GM21390 (cell line): ENCODE measurements around the gene PHLDA1.
"Not testable (repeated sequence)": the region's sequence is repeated elsewhere in the genome, so short reads cannot be mapped to it uniquely, and the experiment has no call there.

Experiments
- ATAC-seq: cut with Tn5 transposase; IDR thresholded peaks from one replicate; pipeline ENCODE4 v1.9.1; 2021; ENCODE audit not compliant: unreplicated experiment

The PHLDA1 gene

DNA sequence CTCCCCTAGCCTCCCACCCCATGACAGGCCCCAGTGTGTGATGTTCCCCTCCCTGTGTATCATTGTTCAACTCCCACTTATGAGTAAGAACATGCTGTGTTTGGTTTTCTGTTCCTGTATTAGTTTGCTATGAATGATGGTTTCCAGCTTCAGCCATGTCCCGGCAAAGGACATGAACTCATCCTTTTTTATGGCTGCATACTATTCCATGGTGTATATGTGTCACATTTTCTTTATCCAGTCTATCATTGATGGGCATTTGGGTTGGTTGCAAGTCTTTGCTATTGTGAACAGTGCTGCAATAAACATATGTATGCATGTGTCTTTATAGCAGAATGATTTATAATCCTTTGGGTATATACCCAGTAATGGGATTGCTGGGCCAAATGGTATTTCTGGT is 43.9 kb downstream of the PHLDA1 start:
- not testable (repeated sequence) for ATAC-seq

DNA sequence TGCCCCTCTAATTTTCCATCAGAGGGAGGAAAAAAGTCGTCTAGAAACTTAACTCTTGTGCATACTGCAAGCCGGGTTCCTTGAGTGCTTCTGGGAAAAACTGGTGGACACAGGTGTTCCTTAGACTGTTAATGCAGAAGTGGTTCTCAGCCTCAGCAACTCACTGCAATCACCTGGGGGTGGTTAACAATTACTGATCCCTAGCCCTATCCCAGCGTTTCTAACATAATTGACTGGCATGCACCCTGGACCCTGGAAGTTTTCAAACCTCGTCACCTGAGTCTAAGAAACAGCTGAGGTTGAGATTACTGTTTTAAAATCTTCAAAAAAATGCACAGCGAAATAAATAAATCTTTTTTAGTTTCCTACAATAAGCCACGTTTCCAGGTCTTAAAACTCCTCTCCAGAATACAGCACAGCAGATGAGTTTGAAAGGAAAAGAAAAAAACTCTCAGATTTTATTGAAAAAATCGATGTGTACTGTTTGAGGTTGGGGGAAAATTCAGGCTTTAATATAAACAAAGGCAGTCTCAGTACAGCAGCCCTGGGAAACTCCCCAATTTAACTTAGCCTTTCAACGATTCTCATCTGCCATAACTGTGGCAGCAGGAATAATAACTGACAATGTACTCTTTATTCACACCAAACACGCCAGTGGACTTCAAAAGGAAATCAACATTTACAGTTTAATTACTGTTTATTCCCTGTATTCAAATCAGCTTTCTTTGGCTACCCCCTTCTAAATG is 45.4 kb downstream of the PHLDA1 start:
- no peak for ATAC-seq

DNA sequence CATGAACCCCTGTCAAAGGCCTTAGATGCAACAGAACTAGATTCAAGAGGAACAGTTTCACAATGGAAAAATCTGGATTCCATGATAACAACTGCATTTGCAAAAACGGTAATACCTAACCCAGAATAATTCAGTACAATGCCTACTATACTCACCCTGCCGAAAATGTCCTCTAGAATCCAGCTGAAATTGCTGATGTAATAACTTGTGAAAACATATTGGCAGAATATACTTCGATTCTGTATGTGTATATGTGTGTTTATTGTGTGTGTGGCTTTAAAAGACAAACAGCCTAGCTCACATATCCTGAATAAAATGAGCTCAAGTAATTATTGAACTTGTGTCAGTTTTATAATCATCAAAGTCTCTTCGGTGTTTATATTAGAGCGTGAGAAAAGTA is 46.0 kb downstream of the PHLDA1 start:
- ATAC-seq: no peak

DNA sequence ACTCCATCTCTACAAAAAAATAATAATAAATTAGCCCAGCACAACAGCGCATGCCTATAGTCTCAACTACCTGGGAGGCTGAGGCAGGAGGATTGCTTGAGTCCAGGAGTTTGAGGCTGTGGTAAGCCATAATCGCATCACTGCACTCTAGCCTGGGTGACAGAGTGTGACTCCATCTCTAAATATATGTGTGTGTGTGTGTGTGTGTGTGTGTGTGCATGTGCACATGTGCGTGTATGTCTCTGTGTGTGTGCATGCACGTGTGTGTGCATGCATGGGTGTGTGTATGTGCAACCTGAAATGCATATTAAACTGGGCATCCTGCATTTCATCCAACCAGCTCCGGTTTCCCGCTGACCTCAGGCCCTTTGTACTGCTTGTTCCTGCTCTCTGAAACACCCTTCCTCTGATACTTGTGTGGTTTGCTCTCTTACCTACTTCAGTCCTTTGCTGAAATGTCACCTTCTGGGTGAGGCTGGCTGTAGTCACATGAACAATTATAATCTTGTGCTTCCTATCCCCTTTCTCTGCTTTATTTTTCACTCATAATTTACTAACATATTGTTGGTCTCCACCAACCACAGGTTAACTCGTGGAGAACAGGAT is 46.9 kb downstream of the PHLDA1 start:
- no peak for ATAC-seq

DNA sequence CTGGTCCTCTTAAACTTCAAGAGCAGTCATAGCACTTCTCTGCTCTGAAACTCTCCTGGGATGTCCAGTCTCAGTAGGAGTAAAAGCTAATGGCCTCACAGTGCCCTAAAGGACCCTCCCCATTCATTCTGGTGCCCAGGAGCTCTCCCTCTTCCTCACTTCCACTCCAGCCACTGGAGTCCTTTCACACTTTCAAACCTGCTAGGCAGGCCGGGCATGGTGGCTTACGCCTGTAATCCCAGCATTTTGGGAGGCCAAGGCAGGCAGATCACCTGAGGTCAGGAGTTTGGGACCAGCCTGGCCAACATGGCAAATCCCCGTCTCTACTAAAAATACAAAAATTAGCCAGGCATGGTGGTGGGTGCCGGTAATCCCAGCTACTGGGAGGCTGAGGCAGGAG is 47.7 kb downstream of the PHLDA1 start:
- not testable (repeated sequence) for ATAC-seq

DNA sequence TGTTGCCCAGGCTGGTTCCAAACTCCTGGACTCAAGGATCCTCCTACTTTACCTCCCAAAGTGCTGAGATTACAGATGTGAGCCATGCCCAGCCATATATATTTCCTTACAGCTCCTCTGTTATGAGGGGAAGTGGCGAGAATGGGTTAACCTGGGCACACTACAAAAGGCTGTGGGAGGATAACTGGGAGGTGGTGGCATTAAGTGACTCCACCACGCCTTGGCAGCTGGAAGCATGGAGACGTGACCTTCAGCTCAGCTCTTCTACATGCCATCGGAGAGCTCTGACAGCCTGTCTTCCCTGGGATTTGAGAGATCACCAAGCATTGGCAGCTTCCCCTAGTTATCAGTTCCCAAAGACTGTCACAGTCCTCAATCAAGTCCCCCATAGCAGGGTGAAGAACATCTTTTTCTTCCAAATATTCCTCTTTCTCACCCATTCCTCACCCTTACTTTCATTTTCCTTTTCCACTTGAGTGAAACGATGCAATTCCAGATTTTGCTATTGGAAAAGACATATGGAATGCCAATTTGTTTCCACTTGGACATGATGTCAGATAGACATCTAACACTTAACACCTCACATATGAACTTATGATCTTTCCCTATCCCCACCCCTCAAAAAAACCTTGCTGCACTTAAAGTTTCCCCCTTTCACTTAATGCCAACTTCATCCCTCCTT is 48.5 kb downstream of the PHLDA1 start:
- ATAC-seq: no peak

DNA sequence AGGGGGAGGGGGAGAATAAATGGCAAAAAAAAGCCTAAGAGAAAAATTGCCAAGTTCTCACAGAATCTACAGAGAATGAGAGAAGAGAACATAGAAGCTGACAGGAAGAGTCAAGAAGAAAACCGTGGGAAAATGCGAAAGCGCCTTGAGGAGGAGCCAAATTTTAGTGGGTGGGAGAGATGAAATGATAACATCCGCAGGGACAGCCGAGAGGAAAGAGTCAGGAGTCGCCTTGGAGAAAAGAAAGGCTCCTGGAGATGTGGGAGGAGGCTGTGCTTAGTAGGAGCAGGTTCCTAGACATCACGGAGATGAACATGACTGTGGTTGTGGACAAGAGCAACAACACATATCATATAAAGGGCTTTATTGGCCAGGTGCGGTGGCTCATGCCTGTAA is 49.4 kb downstream of the PHLDA1 start:
- no peak for ATAC-seq

DNA sequence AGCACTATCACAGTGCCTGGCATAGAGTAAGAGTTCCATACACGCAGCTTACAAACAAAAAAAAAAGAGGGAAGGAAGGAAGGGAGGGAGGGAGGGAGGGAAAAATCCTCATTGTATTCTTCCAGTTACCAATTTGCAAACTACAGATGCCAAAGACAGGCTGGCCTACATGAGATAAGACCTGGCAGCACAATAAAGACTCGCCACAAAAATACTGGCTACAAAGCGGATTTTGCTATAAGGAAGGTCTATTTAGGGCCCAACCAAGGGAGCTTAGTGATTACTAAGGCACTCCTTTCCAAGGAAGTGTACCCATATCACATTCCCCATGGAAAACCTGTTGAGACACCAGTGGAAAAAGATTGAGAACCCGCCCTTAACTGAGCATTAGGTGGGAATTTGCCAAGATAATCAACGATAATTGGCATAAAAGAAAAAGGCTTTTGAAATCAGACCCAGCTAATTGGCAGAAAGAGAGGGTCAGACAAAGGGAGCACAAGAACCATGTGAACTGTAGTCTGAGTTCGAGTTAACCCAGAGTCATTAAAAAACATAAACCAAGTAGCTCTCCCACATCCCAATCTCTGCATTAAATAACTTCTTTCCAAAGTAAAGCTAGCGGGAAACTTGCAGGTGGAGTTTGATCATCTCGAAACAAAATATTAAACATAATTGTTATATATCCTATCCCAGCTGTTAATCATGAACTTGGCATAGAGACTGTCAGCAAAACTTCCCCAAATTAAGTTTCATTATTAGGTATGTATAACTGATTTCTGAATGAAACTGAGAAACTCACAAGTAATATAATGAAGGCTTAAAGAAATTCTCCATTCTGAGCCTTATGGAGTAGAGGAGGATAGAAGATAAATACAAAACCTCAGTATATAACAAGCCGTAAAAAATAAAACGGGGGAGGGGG is 50.1 kb downstream of the PHLDA1 start:
- peak; percentile 37 for ATAC-seq

DNA sequence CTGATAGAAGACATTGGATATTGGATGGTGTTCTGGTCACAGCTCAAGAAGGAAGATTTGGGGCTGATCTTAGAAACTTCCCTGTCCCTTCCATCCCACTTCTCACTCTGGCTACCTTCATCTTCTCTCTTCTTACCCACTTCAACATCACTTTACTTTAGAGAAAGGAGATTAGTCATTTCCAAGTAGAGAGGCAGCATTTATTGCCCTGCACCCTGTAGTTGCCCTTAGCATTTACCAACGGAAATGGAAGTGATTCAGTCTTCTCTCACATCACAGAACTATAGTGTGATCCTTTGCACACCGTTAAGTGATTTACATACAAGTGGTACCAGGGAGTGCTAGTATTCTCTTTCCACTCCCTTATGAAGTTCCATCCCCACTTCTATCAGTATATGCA is 52.4 kb downstream of the PHLDA1 start:
- ATAC-seq: peak; percentile 37

DNA sequence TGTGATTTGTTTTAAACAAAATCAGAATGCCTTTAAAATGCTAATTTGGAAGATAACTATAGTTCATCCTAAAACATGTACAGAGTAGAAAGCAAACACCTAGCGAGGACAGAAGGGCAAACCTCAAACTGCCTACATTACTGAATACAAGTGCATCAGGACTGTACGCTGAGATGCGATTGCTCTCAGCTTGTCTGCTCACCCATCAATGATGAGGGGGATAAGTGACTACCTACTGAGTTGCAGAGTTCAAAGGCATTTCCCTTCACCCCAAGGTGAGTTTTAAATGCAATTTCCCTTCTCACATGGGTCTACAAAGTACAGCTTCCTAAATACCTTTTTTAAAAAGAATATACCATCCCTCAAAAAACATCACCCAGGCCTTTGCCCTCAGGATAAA is 52.9 kb downstream of the PHLDA1 start:
- ATAC-seq: no peak

DNA sequence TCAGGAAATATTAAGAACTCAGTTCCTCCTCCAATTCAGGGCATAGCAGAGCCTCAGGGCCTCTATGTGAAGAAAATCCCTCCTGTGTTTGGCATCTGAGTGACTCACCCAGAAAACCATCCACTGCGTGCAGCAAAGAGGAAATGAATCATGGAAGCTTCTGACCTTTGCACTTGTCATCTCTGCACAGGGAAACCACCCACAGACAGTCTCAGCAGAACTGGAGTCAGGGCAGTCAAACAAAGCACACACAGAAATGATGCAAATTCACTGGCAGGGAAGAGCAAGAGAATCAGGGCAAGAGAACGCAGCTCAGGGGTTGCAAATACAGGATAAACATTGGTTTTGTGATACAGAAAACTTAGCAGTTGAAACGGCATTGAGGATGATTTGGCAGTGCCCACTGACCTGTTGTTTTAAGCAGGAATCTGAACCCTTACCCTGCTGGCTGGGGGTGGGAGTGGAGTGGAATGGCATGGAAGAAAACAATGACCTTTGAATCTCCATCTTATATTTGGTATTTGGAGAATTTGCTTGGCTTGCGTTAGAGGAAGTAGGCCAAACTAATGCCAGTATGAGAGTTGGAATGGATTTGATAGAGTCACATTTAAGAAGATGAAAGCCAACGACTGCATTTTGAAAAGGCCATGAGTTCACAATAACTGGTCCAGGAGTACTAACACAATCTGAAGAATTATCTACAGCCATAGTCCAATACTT is 53.5 kb downstream of the PHLDA1 start:
- peak; percentile 95 for ATAC-seq

DNA sequence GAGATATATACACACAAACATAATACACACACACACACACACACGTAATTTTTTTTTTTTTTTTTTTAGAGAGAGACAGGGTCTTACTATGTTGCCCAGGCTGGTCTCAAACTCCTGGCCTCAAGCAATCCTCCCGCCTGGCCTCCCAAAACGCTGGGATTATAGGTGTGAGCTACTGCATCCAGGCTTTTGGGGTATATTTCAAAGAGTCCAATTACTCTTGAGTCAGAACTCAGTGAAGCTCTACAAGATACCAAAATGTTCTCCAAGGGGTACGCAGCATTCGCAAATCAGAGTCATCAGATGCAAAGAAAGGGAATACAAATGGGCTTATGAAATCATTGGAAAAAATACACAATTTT is 54.0 kb downstream of the PHLDA1 start:
- no peak for ATAC-seq

DNA sequence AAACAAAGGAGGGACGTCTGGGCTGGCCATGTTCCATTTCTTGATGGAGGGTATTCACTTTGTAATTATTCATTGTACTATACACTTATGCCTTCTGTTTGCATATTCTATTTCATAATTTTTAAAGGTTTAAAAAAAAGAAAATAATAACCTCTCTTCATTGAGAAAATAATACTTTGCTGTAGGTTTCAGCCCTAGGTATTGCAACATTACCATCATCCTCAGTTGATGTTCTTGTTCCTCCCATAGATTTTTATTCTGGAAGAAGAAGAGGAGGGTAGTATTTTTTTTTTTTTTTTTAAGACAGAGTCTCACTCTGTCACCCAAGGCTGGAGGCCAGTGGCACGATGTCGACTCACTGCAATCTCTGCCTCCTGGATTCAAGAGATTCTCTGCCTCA is 54.7 kb downstream of the PHLDA1 start:
- no peak for ATAC-seq

DNA sequence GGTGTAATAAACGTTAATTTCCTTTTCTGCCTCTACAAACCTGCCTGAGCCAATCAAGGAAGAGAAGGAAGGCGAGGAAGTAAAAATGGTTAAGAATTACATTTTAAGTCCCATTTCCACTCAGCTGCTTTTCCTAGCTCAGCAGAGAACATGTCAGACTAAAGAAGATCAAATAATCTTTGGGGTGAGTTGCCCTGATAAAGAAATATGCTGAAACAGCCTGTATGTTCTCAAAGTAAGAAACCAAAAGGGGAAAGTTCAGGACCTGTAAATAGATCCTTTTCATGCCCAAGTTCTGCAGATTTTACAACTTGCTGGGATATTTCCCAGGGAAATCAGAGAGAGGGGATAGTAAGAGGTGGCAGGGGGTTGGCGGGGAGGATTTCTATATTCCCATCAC is 55.5 kb downstream of the PHLDA1 start:
- ATAC-seq: no peak

DNA sequence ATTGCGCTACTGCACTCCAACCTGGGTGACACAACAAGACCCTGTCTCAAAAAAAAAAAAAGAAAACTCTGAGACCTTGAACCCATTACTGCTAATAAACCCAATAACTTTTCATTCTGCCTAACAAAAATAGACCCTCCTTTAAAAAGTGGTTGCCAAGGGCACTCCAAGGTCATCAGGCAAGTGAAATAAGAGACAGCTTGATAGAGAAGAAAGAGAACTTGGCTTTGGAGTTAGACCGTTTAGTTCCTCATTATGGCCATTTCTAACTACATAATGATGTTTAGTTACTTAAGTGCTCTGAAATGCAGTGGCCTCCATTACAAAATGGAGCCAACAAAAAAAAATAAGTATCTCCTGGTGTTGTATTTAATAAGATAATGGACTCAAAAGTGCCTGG is 55.9 kb downstream of the PHLDA1 start:
- no peak for ATAC-seq
